SHP77 treated with DMSO at 0.1 percent for 48 hours (cell line): ENCODE data around the gene HACD2.

Experiments used
- DNase-seq: peaks from one replicate; lab custom pipeline; 2025; lab: John Stamatoyannopoulos, UW

HACD2 gene

DNA sequence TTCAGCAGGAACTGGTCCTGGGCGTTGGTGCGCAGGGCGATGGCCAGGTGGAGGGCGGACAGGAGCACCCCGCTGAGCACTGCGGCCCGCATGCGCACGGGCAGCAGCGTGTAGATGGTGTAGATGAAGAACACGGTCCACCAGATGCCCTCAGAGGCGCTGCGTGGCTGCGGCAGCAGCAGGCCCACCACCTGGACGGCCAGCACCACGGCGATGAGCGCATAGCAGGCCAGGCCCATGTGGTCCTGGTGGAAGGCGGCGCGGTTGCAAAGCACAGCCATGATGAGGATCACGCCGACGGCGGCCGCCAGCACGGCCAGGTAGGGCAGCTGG lies 137.5 kb downstream of the HACD2 start:
- no peak for DNase-seq

DNA sequence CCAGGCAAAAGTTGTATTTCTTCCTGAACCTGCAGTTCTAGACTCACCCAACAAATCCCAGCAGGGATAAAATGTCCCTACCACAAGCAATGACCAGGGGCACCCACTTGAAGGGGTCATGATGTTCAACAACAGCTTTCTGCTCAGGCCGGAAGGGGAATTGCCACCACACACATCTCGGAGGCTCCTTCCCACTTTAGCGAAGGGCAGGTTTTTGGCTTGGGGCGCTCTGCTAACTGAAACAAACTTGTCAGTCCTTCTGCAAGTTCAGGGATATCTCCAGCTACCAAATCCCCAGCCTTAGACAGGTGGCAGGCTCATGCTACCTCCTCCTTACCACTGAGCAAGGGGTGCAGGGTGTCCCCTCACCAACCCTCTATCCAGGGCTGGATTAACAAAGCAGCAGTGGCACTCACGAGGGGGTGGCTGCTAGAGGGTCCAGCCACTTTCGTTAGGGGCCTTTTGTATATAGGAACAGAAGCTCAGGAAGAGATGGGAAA lies 138.2 kb downstream of the HACD2 start:
- DNase-seq: no peak

DNA sequence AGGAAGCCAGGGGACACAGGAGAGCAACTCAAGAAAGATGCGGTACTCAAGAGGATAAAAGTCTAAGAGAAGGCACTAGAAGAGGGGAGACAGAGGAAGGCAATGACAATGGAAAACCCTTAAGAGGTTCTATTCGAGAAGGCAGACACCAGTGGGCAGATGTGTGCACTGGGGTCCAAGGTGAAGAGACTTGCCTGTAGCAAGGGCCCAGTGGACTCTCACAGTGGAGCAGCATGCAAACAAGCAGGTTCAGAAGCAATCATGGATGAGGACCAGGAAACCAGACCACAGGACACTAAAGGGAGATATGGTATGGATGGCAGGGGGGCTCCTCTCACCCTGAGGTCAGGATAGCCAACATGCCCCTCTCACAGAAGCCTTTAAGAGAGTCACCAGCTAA lies 138.6 kb downstream of the HACD2 start:
- DNase-seq: no peak

DNA sequence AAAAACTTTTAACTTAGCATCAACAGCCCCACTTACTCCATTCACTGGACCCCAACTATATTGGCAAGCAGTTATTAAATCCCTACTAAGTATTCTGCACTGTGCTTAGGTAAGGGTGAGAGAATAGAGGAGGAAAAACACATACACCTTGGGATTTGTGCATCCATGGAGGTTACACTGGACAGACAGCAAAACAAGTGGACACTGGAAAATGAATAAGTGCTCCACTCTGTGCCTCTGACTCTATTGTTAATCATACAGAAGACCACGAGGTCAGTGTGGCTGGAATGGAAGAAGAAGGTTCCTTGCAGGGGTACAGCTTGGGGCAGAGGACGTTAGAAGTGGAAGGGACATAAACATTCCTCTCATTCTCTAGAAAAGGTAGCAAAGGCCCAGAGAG lies 139.2 kb downstream of the HACD2 start:
- no peak for DNase-seq

DNA sequence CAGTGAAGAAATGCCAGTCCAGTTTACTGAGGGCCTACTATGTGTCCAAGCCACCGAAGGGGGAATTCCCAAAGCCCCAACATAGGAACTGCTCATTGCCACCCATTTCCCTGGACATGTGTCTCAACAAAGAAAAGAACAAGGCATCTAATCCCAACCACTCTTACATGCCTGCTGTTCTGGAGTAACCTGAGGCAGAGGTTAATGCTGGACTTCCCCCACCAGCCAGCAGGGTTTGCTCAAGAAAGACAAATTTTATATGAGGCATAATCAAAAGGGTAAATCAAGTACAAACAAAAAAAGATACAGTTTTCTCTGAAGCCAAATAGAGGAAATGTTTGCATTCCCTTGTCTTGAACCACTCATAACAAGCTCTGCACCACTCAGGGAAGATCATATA lies 140.1 kb downstream of the HACD2 start:
- no peak for DNase-seq

DNA sequence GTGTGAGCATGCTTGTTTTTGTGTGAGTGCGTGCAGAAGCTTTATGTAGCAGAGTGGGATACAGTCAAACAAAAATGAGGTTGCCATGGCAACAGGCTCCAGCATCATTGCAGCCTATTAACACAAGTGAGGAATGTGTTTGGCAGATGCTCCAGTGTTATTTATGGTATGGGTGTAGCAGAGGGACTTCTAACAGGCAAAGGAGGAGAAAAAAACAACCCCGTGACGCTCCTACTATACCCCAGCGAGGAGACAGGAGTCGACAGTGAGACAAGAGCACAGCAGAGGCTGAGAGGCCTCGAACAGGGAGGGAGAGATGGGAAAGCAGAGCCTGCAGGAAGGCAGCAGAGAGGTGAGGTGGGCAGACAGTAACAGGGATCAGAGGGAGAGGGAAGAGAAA lies 140.8 kb downstream of the HACD2 start:
- no peak for DNase-seq

DNA sequence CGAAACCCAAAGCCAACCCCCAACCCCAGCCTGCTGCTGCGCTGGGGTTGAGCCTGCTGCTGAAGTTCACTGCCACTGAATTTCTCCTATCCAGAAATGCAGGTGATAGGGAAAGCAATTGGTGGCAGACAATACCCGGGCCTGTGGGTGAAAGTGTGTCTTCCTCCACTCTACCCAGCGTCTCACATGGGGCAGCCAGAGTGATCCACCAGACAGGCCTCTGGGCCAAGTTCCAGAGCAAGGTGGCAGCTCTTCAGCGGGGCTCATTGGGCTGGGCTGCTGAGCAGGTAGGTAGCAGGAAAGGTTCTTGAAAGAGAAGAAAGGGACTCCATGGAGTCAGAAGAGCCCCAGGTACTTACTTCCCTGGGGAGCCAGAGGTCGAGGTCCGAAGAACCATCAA lies 141.9 kb downstream of the HACD2 start:
- DNase-seq: no peak

DNA sequence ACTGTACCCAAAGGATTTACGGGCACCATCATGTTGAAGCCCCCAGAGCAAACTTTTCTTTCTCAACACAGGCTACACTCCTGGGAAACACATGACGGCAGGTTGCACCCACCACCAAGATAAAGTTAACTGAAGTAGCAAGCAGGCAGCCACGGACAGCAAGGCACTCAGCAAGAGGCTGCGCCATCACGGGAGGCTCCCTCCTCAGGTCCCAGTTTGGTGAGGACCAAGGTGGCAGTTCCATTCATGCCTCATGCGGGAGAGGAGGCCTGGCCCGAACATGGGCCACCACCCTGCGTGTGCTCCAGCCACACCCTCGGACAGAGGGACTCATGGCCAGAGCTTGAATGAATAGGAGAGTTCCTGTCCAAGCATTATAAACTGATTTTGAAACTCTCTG lies 142.7 kb downstream of the HACD2 start:
- DNase-seq: no peak
